Adrenal gland (tissue), 12 donors: ENCODE measurements around the gene ANKFY1. TPM values are rescaled to one million over a fixed set of nuclear protein-coding genes. Genes with fewer than 3 reads are reported as not detected.
A peak's percentile ranks its signal among the peaks of the same experiment; 100 is the strongest.

Experiments used
- DNase-seq, 7 donors: peaks; one replicate each; pipeline ENCODE4 v3.0.0-alpha.2; 2019 to 2020
- H3K27ac ChIP-seq, 5 donors: fragments of 200-600 bp; sonication (generic) in 4 of 5; 1 replicate in 3 of 5; 2 replicates in 2 of 5; pipeline versions ENCODE4 v1.5.1 to v1.8.0; 2016 to 2020; ENCODE audit warnings: mild to moderate bottlenecking in 1 of 5
- H3K27me3 ChIP-seq: fragments of 200-600 bp; 2 replicates; pipeline ENCODE4 v1.8.0; 2021
- H3K36me3 ChIP-seq, 2 donors: fragments of 200-600 bp; replicated peaks in 1 of 2; 1 replicate in 1 of 2; 2 replicates in 1 of 2; pipeline versions ENCODE4 v1.5.1 to v1.8.0; 2018 to 2022
- H3K4me1 ChIP-seq, 2 donors: fragments of 200-600 bp; replicated peaks in 1 of 2; 1 replicate in 1 of 2; 2 replicates in 1 of 2; pipeline versions ENCODE4 v1.5.1 to v1.8.0; 2018 to 2021
- H3K4me3 ChIP-seq, 4 donors: fragments of 200-600 bp; sonication (generic) in 3 of 4; one replicate each; pipeline ENCODE4 v1.5.1; 2016 to 2018
- H3K9me3 ChIP-seq, 3 donors: fragments of 200-600 bp; sonication (generic) in 1 of 3; replicated peaks in 1 of 3; 1 replicate in 2 of 3; 2 replicates in 1 of 3; pipeline versions ENCODE4 v1.5.1 to v1.8.0; 2016 to 2021
- POLR2A ChIP-seq, 2 donors: fragments of 450-650 bp; IDR thresholded peaks; one replicate each; pipeline ENCODE4 v1.6.1; 2017; ENCODE audit warnings: antibody characterized with exemption in 2 of 2, mild to moderate bottlenecking in 2 of 2, moderate library complexity in 1 of 2
- WGBS, 4 donors: extraction: QIAGEN DNeasy Blood & Tissue Kit in 2 of 4; methylation state at CpG; one replicate each; pipeline versions ENCODE4 v1.1.5 to v1.1.7; 2013 to 2017; 5-methylcytosine and 5-hydroxymethylcytosine counted together
- intact Hi-C, 2 donors: fragments of 100-400 bp; cut with DNase I; formaldehyde crosslinking; loops; one replicate each; pipeline versions ENCODE4 v1.14.1 to v1.15.0; 2022 to 2023
- polyA plus RNA-seq, 3 donors: library from polyadenylated mRNA; stranded (reverse); fragments of 200-250 nt in 2 of 3; fragments of 350-450 nt in 1 of 3; fragmentation: Illumina TruSeq in 1 of 3; extraction: RNeasy Lipid Tissue Mini Kit (QIAGEN cat#74804) in 1 of 3; gene quantifications; one replicate each; pipeline ENCODE4 v1.2.3, GENCODE V29; 2013 to 2014
- total RNA-seq, 9 donors: library from RNA; depleted of rRNA in 4 of 9; stranded (reverse); fragments of >200 nt in 4 of 9; fragments of 120-200 nt in 1 of 9; fragmentation: NEBNext Ultra II Directional in 1 of 9; extraction: Animal tissue kit (Norgen Biotek cat#: 25700) in 1 of 9; gene quantifications; one replicate each; pipeline versions ENCODE4 v1.1.0 to v1.2.4, GENCODE V29; 2013 to 2023
- TF ChIP-seq, protein P1 (sequence below), 6 experiments: fragments of 450-650 bp in 4 of 6; fragments of 200-600 bp in 2 of 6; sonication (generic) in 1 of 6; IDR thresholded peaks; 1 replicate in 5 of 6; 2 replicates in 1 of 6; pipeline versions ENCODE4 v1.5.1 to v1.8.0; 2016 to 2021; ENCODE audit warnings: antibody characterized with exemption in 6 of 6, mild to moderate bottlenecking in 2 of 6, moderate library complexity in 1 of 6
- donor health status: healthy with polysubstance abuse.
- donor health status: Bipolar disorder and iron deficiency.
- donor health status: DM: yes; HTN: yes; CAD: no.
- donor health status: DM: no; HTN: no; CAD: no.
- donor health status: DM: no; HTN: no; CAD: no.
- donor health status: DM: yes; HTN: yes; CAD: no.

The ANKFY1 gene
- total and polyA plus RNA-seq, 12 donors = 14.8 to 91.0 (median 46.7) TPM

DNA sequence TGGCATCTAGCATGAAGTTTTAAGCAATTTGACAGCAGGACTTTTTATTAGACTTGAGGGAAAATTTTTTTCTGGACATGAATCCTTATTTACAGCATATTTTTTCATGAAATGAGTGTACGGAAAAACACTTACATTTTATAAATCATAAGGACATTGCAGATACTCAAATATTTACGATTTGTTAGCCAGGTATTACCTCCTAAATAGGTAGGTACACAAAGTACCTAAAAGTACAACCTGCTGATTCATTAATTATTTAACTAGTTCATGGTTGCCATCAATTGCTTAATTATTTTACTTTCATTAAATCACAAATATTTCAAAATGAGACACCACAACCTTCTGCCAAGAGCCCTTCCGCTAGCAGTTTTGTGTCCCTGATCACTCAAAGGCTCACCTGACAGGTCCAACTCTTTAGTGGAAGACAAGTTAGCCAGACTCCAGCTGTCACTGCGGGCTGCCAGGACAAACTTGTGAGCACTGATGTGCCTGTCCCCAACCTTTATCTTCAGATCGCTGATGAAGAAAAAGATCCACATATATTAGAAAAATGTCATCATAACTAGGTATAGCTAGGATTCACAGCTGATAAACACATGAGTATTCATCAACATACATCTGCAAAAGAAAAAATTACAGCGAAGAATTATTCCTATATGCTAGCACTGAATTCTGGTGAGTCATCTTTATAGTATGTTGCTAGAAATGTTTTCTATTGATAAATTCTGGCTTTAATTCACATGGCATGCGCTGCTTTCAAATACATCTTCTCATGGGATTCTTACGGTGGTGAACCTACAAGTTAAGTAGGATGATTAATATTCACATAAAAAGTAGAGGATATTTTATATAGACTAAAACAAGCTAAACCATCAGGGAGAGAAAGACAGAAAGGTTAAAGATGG lies 28.2 kb downstream of the ANKFY1 start:
- no peaks in the 10 kb centered on the region for H3K9me3 ChIP-seq
- H3K4me3 ChIP-seq = no peak overlapping the region
- H3K4me1 ChIP-seq = peaks cover 12 to 16% of the 10 kb centered on the region in 2 donors
- intact Hi-C loops = no loop called here
- TF ChIP-seq POLR2A (IDR thresholded peaks at IDR 0.05) = no peak
- TF ChIP-seq, protein P1, sequence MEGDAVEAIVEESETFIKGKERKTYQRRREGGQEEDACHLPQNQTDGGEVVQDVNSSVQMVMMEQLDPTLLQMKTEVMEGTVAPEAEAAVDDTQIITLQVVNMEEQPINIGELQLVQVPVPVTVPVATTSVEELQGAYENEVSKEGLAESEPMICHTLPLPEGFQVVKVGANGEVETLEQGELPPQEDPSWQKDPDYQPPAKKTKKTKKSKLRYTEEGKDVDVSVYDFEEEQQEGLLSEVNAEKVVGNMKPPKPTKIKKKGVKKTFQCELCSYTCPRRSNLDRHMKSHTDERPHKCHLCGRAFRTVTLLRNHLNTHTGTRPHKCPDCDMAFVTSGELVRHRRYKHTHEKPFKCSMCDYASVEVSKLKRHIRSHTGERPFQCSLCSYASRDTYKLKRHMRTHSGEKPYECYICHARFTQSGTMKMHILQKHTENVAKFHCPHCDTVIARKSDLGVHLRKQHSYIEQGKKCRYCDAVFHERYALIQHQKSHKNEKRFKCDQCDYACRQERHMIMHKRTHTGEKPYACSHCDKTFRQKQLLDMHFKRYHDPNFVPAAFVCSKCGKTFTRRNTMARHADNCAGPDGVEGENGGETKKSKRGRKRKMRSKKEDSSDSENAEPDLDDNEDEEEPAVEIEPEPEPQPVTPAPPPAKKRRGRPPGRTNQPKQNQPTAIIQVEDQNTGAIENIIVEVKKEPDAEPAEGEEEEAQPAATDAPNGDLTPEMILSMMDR (IDR thresholded peaks at IDR 0.05) = no peak
- whole genome bisulfite sequencing, 4 donors = 93 to 95% (median 94%) methylated on average over 8 of the region's 8 CpGs
- H3K36me3 ChIP-seq = peaks cover 0 to 48% of the 10 kb centered on the region in 2 donors
- H3K27me3 ChIP-seq = no peaks in the 10 kb centered on the region
- no peak for DNase-seq
- H3K27ac ChIP-seq = no peak overlapping the region

GRCh38 chr17:4234401-4234800 lies 29.4 kb downstream of the ANKFY1 start:
- Histone ChIP-seq H3K36me3 (peaks cover 0 to 44% of the 10 kb centered on the region in 2 donors), H3K4me3 (no peak overlapping the region), H3K27me3 (no peaks in the 10 kb centered on the region), H3K9me3 (no peaks in the 10 kb centered on the region), H3K27ac (no peak overlapping the region), H3K4me1 (peaks cover 22 to 27% of the 10 kb centered on the region in 2 donors)
- no peak for DNase-seq
- TF ChIP-seq POLR2A (IDR thresholded peaks at IDR 0.05) = no peak
- TF ChIP-seq, protein P1 (IDR thresholded peaks at IDR 0.05) = no peak
- intact Hi-C loops = no loop called here

DNA sequence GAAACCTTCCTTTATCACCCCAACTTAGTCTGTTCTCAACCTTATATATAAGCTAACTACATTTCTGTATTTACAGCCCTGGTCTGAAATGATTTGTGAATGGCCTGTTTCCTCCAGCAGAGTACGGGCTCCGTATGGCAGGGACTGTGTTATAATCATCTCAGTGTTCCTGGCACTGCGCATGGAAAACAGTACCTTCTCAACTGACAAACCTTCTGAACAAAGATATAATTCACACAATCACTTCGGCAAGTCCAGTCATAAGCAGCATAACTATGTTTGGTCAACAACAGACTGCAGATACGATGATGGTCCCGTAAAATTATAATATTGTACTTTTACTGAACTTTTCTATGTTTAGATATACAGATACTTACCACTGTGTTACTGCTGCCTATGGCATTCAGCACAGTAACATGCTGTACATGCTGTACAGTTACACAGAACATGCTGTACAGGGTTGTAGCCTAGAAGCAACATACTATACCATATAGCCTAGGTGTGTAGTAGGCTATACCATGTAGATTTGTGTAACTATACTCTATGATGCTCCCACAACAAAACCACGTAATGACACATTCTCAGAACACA lies 30.0 kb downstream of the ANKFY1 start:
- 94 to 96% (median 95%) methylated on average over 7 of the region's 7 CpGs for WGBS, 4 donors
- no peak for TF ChIP-seq POLR2A (IDR thresholded peaks at IDR 0.05)
- TF ChIP-seq, protein P1 (IDR thresholded peaks at IDR 0.05) = no peak
- DNase-seq = no peak
- Histone ChIP-seq H3K9me3 (no peaks in the 10 kb centered on the region), H3K4me3 (no peak overlapping the region), H3K36me3 (peaks cover 0 to 39% of the 10 kb centered on the region in 2 donors), H3K27ac (no peak overlapping the region), H3K27me3 (no peaks in the 10 kb centered on the region), H3K4me1 (peaks cover 28 to 33% of the 10 kb centered on the region in 2 donors)
- intact Hi-C loops = no loop called here

- WGBS, 4 donors = 50 to 56% (median 54%) methylated on average over 4 of the region's 4 CpGs
- Histone ChIP-seq H3K4me1 (peaks cover 29 to 34% of the 10 kb centered on the region in 2 donors), H3K27ac (peak overlapping the region in 3 of 5 donors; percentile 23 to 36 (median 28)), H3K36me3 (peaks cover 0 to 33% of the 10 kb centered on the region in 2 donors), H3K27me3 (no peaks in the 10 kb centered on the region), H3K9me3 (no peaks in the 10 kb centered on the region), H3K4me3 (no peak overlapping the region)
- TF ChIP-seq, protein P1 (IDR thresholded peaks at IDR 0.05) = no peak
- no peak for TF ChIP-seq POLR2A (IDR thresholded peaks at IDR 0.05)
- intact Hi-C loops = no loop called here
- no peak for DNase-seq
Observed at GRCh38 chr17:4232168-4232813, 31.5 kb downstream of the ANKFY1 start.
